GM19455 (cell line): ENCODE results near the gene KIF1C.
"Not testable (repeated sequence)": the region's sequence is repeated elsewhere in the genome, so short reads cannot be mapped to it uniquely, and the experiment has no call there.

Experiments used
- ATAC-seq: cut with Tn5 transposase; IDR thresholded peaks from one replicate; pipeline ENCODE4 v1.9.1; 2021; ENCODE audit not compliant: unreplicated experiment

The KIF1C gene

GRCh38 chr17:5042157-5043022, 44.6 kb downstream of the KIF1C start:
- ATAC-seq, result no peak

- no peak for ATAC-seq
These were observed 45.8 kb downstream of the KIF1C start for GRCh38 chr17:5043524-5043923.

GRCh38 chr17:5044630-5045029, 46.9 kb downstream of the KIF1C start:
- no peak for ATAC-seq

GRCh38 chr17:5045496-5045895, 47.7 kb downstream of the KIF1C start:
- ATAC-seq, result no peak

- ATAC-seq, result no peak
These were observed 49.7 kb downstream of the KIF1C start for GRCh38 chr17:5047446-5047845.

GRCh38 chr17:5049314-5049841, 51.6 kb downstream of the KIF1C start:
- ATAC-seq, result no peak

GRCh38 chr17:5050278-5050677, 52.5 kb downstream of the KIF1C start:
- no peak for ATAC-seq

- ATAC-seq, result no peak
These were observed 57.8 kb downstream of the KIF1C start for GRCh38 chr17:5055543-5055942.

- ATAC-seq, result no peak
These were observed 67.5 kb downstream of the KIF1C start for GRCh38 chr17:5065227-5065744.

GRCh38 chr17:5068236-5068635, 70.5 kb downstream of the KIF1C start:
- no peak for ATAC-seq

GRCh38 chr17:5069724-5070123, 72.0 kb downstream of the KIF1C start:
- ATAC-seq, result no peak

GRCh38 chr17:5075472-5075871, 77.7 kb downstream of the KIF1C start:
- ATAC-seq, result not testable (repeated sequence)

- ATAC-seq, result not testable (repeated sequence)
These were observed 79.5 kb downstream of the KIF1C start for GRCh38 chr17:5077275-5077674.

- ATAC-seq, result no peak
These were observed 80.0 kb downstream of the KIF1C start for GRCh38 chr17:5077781-5078105.
